Peyer's patch (tissue), 4 donors: Measurements from ENCODE around the gene RPL27A. TPM values are rescaled to one million over a fixed set of nuclear protein-coding genes. Genes with fewer than 3 reads are reported as not detected.

Source experiments
- DNase-seq, 3 donors: peaks; one replicate each; pipeline ENCODE4 v3.0.0-alpha.2; 2017 to 2019
- H3K27ac ChIP-seq, 4 donors: fragments of 200-600 bp; sonication (generic); one replicate each; pipeline ENCODE4 v1.5.1; 2016 to 2019
- H3K27me3 ChIP-seq, 2 donors: fragments of 200-600 bp; sonication (generic); one replicate each; pipeline ENCODE4 v1.5.1; 2019
- H3K36me3 ChIP-seq, 3 donors: fragments of 200-600 bp; sonication (generic); one replicate each; pipeline ENCODE4 v1.5.1; 2016 to 2019
- H3K4me1 ChIP-seq, 4 donors: fragments of 200-600 bp; sonication (generic); one replicate each; pipeline ENCODE4 v1.5.1; 2016 to 2019
- H3K4me3 ChIP-seq, 4 donors: fragments of 200-600 bp; sonication (generic); 1 replicate in 3 of 4; 2 replicates in 1 of 4; pipeline ENCODE4 v1.5.1; 2016 to 2019; ENCODE audit warnings: mild to moderate bottlenecking in 1 of 4
- H3K9me3 ChIP-seq, 4 donors: fragments of 200-600 bp; sonication (generic); one replicate each; pipeline ENCODE4 v1.5.1; 2016 to 2019; ENCODE audit warnings: mild to moderate bottlenecking in 1 of 4
- POLR2A ChIP-seq, 2 donors: fragments of 450-650 bp; IDR thresholded peaks; one replicate each; pipeline ENCODE4 v1.5.1; 2017; ENCODE audit warnings: antibody characterized with exemption in 2 of 2, mild to moderate bottlenecking in 2 of 2, moderate library complexity in 2 of 2
- total RNA-seq, 4 donors: library from RNA; depleted of rRNA; stranded (reverse); fragments of >200 nt; gene quantifications; one replicate each; pipeline ENCODE4 v1.1.0, GENCODE V29; 2016
- TF ChIP-seq, protein P1 (sequence below), 6 experiments: fragments of 450-650 bp in 4 of 6; fragments of 200-600 bp in 2 of 6; sonication (generic) in 1 of 6; IDR thresholded peaks; one replicate each; pipeline ENCODE4 v1.5.1; 2017 to 2019; ENCODE audit warnings: antibody characterized with exemption in 6 of 6, mild to moderate bottlenecking in 3 of 6, moderate library complexity in 1 of 6

The RPL27A gene
- total RNA-seq, 4 donors from 2014 or later: 476 to 923 (median 619) TPM

DNA sequence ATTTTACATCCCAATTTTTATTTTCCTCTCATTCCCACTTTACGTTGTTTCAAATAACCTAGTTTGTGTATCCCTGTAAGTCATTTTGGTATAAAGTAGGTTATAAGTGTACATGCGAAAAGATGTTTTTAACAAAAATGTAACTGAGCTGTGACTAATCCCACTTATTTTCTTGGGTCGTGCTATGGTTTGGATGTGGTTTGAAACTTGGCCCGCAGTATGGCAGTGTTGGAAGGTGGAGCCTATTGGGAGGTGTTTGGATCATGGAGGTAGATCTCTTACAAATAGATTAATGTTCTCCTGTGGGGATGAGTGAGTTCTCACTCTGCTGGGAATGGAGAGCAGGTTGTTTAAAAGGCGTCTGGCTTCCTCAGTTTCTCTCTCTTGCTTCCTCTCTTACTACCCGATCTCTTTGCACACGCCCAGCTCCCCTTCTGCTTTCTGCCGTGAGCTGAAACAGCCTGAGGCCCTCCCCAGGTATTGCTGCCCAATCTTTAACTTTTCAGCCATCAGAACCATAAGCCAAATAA is 7.2 kb downstream of the RPL27A start:
- peak overlapping the region in 1 of 4 donors; percentile 65 for H3K4me3 ChIP-seq
- no peaks in the 10 kb centered on the region for H3K9me3 ChIP-seq
- H3K27me3 ChIP-seq: no peaks in the 10 kb centered on the region
- TF ChIP-seq, protein P1, sequence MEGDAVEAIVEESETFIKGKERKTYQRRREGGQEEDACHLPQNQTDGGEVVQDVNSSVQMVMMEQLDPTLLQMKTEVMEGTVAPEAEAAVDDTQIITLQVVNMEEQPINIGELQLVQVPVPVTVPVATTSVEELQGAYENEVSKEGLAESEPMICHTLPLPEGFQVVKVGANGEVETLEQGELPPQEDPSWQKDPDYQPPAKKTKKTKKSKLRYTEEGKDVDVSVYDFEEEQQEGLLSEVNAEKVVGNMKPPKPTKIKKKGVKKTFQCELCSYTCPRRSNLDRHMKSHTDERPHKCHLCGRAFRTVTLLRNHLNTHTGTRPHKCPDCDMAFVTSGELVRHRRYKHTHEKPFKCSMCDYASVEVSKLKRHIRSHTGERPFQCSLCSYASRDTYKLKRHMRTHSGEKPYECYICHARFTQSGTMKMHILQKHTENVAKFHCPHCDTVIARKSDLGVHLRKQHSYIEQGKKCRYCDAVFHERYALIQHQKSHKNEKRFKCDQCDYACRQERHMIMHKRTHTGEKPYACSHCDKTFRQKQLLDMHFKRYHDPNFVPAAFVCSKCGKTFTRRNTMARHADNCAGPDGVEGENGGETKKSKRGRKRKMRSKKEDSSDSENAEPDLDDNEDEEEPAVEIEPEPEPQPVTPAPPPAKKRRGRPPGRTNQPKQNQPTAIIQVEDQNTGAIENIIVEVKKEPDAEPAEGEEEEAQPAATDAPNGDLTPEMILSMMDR (IDR thresholded peaks at IDR 0.05): no peak
- TF ChIP-seq POLR2A (IDR thresholded peaks at IDR 0.05): no peak
- H3K36me3 ChIP-seq: peaks cover 0 to 61% (median 0%) of the 10 kb centered on the region in 3 donors
- peak overlapping the region in 1 of 4 donors; percentile 88 for H3K27ac ChIP-seq
- H3K4me1 ChIP-seq: peaks cover 0 to 23% (median 4%) of the 10 kb centered on the region in 4 donors
- DNase-seq: no peak

DNA sequence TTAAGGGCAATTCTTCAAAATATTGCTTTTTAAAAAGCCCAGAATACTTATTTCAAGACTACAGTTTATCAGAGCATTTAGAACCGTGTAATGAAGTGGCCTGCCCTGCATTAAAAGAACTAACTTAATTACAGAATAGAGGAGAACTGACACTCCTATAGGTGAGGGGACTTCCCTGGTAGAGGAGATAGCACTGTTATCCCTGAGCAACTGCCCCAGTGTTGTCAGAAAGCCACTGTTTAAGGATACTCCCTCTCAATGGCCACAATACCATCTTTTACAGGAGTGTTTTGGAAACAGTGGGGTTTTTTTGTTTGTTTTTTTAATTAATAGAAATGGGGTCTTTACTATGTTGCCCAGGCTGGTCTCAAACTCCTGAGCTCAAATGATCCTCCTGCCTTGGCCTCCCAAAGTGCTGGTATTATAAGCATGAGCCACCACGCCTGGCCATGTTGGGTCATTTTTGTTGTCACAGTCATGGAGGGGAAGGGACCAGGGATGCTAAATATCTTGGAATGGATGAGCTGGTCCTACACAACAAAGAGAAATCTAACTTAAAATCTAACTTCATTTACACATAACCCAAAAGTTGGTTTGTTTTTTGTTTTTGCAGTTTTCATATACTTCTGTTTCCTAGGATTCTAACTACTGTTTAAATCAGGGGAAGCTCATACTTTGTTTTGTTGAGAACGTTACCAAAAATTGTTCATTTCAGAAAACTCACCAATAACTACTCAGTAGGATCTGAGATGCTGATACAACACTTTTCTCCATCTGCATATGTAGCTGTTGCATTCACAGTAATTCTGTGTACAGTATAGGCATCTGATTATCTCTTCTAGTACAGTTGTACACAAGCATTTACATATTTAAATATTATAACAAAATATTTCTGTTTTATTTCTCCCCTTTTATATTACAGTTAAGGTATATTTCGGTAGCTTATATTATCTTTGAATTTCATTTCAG is 8.1 kb downstream of the RPL27A start:
- Histone ChIP-seq H3K9me3 (no peaks in the 10 kb centered on the region), H3K4me1 (peaks cover 0 to 20% (median 4%) of the 10 kb centered on the region in 4 donors), H3K27me3 (no peaks in the 10 kb centered on the region), H3K36me3 (peaks cover 0 to 61% (median 0%) of the 10 kb centered on the region in 3 donors), H3K4me3 (no peak overlapping the region), H3K27ac (no peak overlapping the region)
- DNase-seq: no peak
- TF ChIP-seq, protein P1 (IDR thresholded peaks at IDR 0.05): no peak
- no peak for TF ChIP-seq POLR2A (IDR thresholded peaks at IDR 0.05)

DNA sequence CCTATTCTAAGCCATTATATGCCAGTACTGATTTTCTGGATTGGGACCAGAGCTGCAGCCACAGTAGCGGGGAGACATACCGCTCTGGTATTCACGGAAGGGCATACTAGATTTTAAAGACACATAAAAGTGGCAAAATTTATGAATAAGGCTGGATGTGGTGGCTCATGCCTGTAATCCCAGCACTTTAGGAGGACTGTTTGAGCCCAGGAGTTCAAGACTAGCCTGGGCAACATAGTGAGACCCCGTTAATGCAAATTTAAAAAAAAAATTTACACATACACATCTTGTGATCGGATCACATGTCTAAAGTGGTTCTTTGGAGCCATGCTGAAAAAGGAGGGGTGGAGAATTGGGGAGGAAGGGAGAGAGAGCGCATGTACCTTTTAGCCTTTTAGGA is 9.0 kb downstream of the RPL27A start:
- Histone ChIP-seq H3K36me3 (peaks cover 0 to 61% (median 0%) of the 10 kb centered on the region in 3 donors), H3K27me3 (no peaks in the 10 kb centered on the region), H3K27ac (no peak overlapping the region), H3K4me1 (peaks cover 0 to 20% (median 4%) of the 10 kb centered on the region in 4 donors), H3K9me3 (no peaks in the 10 kb centered on the region), H3K4me3 (no peak overlapping the region)
- no peak for DNase-seq
- no peak for TF ChIP-seq POLR2A (IDR thresholded peaks at IDR 0.05)
- TF ChIP-seq, protein P1 (IDR thresholded peaks at IDR 0.05): no peak

DNA sequence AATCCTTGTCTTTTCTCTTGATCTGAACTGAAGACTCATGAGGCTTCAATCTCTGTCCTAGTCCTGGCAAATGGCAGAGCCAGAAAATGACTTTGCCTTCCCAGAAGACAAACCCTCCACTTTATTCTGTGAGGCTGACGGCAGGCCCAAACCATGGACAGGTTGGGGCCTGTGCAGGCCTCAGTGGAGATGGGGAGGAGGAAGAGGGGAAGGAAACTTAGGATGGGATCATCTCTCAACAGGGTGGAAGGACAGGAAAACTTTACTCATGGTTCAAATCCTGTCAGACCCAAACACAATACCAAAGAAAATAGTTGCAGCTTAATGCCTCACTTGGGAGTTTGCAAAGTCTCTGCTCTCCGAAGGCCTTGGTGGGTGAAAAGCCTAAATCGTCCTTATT is 9.8 kb downstream of the RPL27A start:
- no peak overlapping the region for H3K27ac ChIP-seq
- H3K4me3 ChIP-seq: no peak overlapping the region
- peaks cover 0 to 65% (median 0%) of the 10 kb centered on the region in 3 donors for H3K36me3 ChIP-seq
- no peaks in the 10 kb centered on the region for H3K9me3 ChIP-seq
- H3K4me1 ChIP-seq: peaks cover 0 to 18% (median 4%) of the 10 kb centered on the region in 4 donors
- peak in 1 of 3 donors; percentile 5 for DNase-seq
- H3K27me3 ChIP-seq: no peaks in the 10 kb centered on the region
- TF ChIP-seq POLR2A (IDR thresholded peaks at IDR 0.05): no peak
- TF ChIP-seq, protein P1 (IDR thresholded peaks at IDR 0.05): no peak

DNA sequence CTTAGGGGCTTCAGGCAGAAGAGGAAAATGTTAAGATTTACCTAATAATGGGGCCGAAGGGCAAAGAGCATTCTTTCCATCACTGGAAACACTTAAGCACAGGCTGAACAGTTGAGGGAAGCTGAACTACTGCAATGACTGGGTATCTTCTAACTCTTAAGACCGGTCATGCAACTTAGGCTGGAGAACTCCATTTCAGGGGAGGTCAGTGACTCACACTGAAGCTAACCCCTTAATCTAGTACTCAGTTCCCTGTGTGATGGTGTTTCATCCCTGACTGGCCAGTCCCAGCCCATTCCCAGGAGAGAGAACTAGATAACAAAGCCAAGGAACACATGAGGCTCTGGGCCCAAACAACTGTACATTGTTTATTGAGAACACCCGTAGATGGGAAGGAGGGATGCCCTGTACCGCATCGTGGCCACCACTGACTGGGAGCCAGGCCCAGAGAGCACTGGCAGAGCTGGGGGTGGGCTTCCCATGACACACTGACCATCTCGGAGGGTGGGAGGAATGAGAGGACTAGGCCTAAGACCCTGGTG is 10.5 kb downstream of the RPL27A start:
- H3K27ac ChIP-seq: peak overlapping the region in 1 of 4 donors; percentile 40
- DNase-seq: peak in 2 of 3 donors; percentile 7 to 38
- H3K9me3 ChIP-seq: no peaks in the 10 kb centered on the region
- peaks cover 0 to 12% (median 2%) of the 10 kb centered on the region in 4 donors for H3K4me1 ChIP-seq
- TF ChIP-seq, protein P1 (IDR thresholded peaks at IDR 0.05): no peak
- TF ChIP-seq POLR2A (IDR thresholded peaks at IDR 0.05): no peak
- H3K4me3 ChIP-seq: no peak overlapping the region
- peaks cover 0 to 70% (median 0%) of the 10 kb centered on the region in 3 donors for H3K36me3 ChIP-seq
- H3K27me3 ChIP-seq: no peaks in the 10 kb centered on the region
